HG03442 (cell line): ENCODE results near the gene VAMP4.
"Not testable (repeated sequence)": the region's sequence is repeated elsewhere in the genome, so short reads cannot be mapped to it uniquely, and the experiment has no call there.

ENCODE experiments used
- ATAC-seq: cut with Tn5 transposase; IDR thresholded peaks from one replicate; pipeline ENCODE4 v1.9.1; 2021; ENCODE audit warnings: mild to moderate bottlenecking, moderate library complexity; ENCODE audit not compliant: unreplicated experiment

Gene VAMP4

DNA sequence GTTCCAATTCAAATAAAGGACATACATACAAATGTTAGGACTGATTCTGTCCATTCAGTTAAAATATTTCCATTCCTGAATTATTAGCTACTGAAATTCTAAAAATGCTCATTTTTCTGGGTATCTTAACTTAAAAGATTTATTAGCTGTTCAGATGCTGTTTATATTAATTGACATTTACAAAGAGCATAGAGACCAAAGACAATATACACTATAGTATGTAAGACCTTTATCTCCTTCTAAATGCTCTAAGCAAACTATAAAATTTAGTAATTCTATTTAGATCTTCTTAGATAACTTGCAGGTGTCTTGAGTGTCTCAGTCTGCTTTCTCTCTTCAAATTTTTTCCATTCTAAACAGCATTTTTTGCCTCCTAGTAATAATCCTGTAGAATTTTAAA, 39.3 kb downstream of the VAMP4 start:
- no peak for ATAC-seq

- ATAC-seq: no peak
These were observed 42.3 kb downstream of the VAMP4 start for GRCh38 chr1:171699531-171699930.

DNA sequence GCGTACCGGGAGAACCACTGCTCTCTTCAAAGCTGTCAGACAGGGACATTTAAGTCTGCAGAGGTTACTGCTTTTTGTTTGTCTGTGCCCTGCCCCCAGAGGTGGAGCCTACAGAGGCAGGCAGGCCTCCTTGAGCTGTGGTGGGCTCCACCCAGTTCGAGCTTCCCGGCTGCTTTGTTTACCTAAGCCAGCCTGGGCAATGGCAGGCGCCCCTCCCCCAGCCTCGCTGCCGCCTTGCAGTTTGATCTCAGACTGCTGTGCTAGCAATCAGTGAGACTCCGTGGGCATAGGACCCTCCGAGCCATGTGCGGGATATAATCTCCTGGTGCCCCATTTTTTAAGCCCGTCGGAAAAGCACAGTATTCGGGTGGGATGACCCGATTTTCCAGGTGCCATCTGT, 46.1 kb downstream of the VAMP4 start:
- ATAC-seq: not testable (repeated sequence)

- not testable (repeated sequence) for ATAC-seq
These were observed 48.3 kb downstream of the VAMP4 start for GRCh38 chr1:171693541-171693940.

DNA sequence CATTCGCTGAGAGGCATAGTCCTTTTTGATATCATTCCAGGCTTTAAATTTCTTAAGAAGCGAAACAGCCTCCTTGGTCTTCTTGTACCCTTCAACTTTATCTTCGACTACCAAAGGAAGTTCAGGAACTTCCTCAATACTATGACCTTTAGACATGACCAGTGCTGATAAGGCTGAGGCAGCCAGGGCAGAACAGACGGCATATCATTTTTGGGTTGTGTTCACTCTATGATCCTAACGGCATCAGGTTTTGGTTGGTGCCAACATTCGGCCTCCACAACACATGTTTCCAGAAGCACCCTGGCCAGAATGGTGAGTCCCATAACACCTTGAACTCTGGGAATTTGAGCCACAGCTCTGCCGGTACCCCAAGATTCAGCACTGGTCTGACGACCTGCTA, 58.0 kb downstream of the VAMP4 start:
- ATAC-seq: no peak

DNA sequence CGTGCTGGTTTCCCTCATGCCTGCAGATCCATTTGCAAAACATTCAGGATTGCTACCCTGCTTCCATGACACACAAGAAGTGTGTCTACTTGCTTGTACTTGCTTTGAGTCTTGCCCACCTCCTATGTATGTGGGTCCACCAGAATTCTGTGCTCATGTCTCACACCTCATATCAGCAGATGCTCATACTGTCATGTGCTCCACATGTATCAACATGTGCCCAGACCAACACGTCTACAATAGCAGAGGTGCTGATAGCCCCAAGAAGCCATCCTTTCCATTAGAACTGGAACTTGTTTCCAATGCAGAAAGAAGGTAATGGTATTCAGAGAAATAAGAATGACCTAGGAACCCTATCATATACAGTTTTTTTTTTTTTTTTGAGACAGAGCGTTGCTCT, 61.5 kb downstream of the VAMP4 start:
- no peak for ATAC-seq

DNA sequence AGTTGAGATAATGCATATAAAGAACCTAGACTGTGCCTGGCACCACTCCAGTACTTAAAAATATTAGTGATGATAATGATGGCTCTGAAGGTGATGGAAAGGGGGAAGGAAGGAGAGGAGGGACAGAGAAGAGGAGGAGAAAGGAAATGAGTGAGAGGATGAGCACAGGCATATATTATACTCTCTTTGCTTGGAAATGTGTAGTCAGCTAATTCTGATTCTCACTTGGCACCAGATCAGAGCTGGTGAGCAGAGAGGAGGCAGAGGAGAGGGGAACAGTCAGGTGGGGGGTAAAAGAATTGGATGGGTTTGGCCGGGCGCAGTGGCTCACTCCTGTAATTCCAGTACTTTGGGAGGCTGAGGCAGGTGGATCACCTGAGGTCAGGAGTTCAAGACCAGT, 65.0 kb downstream of the VAMP4 start:
- no peak for ATAC-seq

DNA sequence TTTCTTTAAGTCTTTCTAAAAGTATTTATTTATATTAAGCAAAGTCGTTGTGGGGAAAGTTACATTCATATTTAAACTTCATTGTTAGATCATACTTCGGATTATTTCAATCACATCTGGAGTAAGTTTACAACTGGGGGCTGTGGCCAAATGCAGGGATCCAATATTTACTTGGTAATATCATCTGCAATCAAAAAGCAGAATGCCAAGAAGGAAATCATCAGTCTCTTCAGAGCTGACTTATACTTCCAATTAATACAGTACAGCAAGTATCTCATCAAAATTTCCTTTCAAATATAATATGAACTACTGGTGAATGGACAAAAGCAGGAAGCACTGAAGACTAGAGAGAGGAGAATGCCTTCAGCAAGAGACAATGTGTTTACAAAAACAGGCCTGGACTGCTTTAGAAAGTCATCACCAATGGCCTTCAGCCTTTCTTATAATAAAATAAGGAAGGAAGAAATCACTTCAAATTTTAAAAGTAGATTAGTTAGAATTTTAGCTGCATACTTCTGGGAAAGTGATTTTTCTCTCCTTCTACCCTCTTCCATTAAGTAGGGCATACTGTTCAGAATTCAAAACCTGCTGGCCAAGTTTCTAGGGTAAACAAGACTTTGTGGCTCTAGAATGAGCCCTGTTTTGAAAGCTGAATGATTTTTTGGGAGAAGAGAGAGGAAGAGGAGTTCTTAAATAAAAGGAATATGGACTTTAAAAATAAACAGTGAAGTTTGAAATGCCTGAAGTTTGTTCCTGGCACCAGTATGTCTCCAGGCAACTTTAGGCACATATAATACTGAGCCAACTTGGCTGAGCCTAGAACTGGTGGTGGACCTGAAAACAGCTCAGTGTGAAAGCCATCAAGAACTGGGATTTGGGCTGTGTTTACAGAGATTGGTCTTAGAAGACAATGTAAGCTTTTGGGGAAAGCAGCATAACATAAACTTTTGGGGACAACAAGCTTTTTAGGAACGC, 67.1 kb downstream of the VAMP4 start:
- no peak for ATAC-seq

- ATAC-seq: no peak
These were observed 71.1 kb downstream of the VAMP4 start for GRCh38 chr1:171670739-171671138.

DNA sequence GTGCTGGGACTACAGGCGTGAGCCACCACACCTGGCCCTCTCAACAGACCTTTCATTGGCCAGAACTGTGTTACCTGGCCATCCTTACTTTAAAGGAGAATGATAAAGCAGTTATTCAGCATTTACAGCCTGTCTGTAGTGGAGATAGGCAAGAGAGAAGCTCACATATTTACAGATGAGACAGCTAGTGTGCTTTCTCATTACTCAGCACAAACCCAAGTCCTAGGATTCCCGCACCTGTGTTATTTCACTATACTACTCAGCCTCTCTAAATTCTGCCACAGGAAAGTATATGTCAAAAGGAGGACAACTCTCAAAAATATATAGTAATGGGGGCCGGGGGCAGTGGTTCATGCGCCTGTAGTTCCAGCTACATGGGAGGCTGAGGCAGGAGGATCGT, 73.5 kb downstream of the VAMP4 start:
- no peak for ATAC-seq

DNA sequence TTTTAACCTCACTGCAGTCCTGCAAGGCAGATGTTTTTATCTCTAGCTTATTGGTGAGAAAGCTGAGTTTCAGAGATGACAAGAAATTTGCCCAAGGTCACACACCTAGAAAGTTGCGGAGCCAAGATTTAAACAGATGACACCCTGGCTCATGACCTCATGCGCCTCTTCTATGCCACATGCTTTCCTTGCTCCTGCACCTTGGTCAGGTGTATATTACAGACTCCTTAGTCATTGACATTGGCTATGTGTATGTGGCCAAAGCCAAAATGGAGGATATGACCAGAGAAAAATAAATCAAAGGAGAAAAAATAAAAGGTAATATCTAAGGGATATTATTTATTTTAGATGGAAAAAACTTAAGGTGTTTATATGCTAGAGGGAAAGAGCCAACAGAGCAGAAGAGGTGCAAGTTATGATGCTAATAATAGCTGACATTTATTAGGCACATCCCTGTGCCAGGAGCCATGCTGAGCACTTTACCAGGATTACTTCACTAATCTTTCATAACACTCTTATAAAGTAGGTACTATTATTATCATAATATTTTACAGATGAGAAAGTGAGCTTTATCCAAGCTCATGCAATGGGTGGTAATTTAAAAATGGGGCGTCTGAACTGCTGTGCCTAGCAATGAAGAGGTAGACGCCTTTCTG, 75.6 kb downstream of the VAMP4 start:
- no peak for ATAC-seq

GRCh38 chr1:171664976-171665375, 76.9 kb downstream of the VAMP4 start:
- ATAC-seq: no peak

DNA sequence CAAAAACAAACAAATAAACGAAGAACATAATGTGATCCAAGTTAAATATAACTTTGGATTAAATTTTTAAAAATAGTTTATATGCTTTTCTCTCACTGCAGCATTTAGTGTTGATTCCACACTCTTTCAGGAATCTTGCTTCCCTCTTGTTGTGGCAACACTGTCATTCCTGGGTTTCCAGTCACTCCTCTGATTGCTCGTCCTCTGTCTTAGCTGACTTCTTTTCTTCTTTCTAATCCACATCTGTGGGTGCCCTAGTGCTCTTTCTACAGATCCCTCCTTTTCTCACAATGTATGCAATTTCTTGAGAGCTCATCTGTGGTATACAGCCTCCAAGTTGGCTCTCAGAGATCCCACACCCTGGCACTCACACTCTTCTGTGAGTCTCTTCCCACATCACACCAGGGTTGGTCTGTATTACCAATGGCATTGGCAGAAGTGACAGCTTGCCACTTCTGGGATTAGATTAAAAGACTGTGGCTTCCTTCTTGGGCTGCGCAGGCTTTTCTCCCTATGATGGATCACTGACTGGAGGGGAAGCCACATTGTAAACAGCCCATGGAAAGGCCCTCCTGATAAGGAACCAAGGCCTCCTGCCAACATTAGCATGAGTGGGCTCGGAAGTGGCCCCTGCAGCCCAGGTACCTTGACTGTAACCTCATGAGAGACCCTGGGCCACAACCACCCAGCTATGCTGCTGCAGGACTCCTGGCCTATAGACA, 77.8 kb downstream of the VAMP4 start:
- ATAC-seq: no peak

DNA sequence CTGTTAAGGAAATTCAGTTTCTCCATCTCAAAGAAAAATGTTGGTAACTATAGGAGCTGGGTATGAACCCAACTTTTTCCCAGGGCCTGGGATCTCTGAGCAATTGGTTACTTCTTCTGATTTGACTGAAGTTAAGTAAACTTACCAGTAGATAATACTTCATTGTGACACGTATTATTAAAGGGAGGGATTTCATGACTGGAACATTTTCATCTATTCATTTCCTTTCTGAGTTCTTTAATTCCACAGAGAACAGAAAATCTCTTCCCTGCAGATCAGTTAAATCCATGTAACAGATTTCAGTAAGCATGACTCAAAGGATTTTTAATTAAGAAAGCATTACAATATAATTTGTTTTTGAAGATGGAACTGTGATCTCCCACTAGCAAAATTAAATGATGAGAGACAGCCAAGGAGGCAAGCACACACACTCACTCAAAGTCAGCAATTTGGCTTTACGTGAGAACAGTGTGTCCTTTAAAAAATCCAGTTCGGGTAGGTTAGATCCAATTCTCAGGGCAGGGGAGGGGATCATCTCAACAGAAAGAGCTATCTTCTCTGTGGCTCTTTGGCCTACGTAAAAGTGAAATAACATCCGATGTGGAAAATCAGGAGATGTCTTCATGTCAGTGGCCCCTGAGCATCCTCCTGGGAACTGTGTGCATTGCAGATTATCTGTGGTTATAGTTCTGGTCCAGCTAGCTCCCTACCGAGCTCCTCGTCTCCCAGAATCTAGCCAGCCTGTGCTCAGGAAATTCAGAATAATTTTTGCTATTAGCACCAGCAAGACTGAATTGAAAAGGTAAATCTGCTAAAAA, 78.6 kb downstream of the VAMP4 start:
- no peak for ATAC-seq

DNA sequence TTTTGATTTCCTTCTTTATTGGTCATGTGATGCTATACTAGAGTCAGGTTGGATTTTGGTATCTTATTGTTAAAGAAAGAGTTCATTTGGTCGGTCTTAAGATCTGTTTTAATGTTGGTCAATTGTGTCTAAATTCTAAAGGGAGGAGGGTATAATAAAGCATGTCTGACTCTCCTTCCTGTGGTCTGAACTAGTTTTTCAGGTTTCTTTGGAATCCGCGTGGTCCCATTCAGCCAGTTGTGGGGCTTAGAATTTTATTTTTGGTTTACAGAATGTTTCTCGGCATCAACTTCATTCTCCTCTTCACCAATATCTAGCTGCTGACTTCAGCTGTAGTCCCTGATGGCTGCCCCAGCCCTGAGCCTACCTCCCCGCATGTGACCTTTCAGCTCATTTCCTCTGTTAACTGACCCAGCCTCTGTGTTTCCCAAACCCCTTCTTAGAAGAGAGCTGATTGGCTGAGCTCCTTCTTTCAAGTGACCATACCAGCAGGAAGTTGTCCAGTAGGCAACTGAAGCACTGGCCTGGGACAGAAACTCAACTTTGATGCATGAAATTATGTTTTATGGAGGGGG, 80.7 kb downstream of the VAMP4 start:
- no peak for ATAC-seq

GRCh38 chr1:171656206-171656605, 85.7 kb downstream of the VAMP4 start:
- not testable (repeated sequence) for ATAC-seq

GRCh38 chr1:171655746-171656116, 86.1 kb downstream of the VAMP4 start:
- no peak for ATAC-seq

GRCh38 chr1:171654942-171655745, 86.7 kb downstream of the VAMP4 start:
- peak; percentile 64 for ATAC-seq

DNA sequence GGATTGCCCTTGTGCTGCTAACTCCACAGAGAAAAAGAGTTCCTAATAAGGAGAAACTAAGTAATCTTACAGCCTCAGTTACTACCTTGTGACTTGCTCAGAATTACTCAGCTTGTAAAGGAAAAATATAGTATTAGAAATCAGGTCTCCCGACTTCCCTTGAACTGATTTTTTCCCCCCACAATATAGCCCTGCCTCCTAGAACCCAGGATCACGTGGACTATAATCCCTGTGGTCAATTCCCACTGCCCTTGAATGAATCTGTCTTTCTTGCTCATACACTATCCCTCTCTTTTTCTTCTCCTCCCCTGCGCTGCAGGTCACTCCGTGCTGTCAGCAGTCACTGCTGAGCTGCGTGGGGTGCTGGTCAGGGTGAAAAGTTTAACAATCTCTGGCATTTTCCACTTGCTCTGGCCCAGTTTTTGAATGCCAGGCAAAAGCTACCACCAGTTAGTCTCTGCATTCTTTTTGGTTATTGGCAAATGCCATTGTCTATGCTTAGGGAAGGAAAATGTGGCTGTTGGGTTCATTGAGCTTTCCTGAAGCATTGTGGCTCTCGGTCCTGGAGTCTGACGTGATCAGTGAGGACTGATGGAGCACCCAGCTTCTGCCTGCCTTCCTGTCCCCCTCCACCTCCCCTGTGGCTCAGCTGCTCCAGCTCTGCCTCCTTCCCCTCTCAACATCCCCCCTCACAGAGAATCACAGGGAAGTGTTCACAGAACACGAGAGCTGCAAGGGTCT, 87.5 kb downstream of the VAMP4 start:
- no peak for ATAC-seq
